Measurements from ENCODE around the gene CRADD. TPM values are rescaled to one million over a fixed set of nuclear protein-coding genes. Genes with fewer than 3 reads are reported as not detected.

The CRADD gene
- total RNA-seq, 1 donor, result 12.5 TPM

- H3K4me3 ChIP-seq (ENCODE audit: low read depth, low read length), result no peak overlapping the region
- DNase-seq (ENCODE audit: low read depth), result no peak
- TF ChIP-seq CTCF (IDR thresholded peaks at IDR 0.05; ENCODE audit: insufficient read depth, low read depth, low read length), result no peak
Measured at GRCh38 chr12:93766371-93766770, 89.2 kb downstream of the CRADD start.

DNA sequence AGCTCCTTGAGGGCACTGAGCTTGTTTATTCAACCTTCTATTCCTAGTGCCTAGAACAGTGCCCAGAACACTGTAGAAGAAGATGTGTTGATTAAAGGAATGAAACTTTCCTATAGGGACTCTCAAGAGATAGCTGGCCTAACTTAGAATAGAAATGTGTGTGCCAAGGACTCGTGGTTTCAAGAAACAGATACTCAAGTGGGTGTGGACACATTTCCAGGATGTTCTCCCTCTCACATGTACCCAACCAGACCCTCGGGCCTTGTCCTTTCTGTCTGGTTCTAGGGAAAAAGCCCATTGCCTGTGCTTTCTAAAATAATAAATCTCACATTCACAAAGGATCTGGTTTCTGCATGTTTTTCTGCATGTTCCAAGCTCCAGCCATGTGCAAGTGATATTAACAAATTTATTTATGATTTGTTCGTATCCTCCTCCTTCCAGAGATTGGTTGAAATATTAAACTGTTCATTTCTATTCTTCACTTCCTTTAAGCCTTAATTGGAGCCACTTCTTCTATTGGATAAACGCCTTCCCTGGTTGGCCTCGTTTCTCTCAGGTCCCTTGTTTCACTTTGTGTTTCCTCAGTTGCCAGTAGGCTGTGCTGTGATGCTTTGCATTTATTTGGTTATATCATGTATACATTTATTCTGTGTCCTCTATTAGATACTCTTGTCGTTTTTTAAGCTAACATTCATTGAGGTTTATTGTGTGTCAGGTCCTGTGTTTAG lies 89.8 kb downstream of the CRADD start:
- H3K4me3 ChIP-seq (ENCODE audit: low read depth, low read length), result no peak overlapping the region
- peak; percentile 78 for DNase-seq (ENCODE audit: low read depth)
- peak; percentile 73 for TF ChIP-seq CTCF (IDR thresholded peaks at IDR 0.05; ENCODE audit: insufficient read depth, low read depth, low read length)

GRCh38 chr12:93767524-93767863 lies 90.3 kb downstream of the CRADD start:
- TF ChIP-seq CTCF (IDR thresholded peaks at IDR 0.05; ENCODE audit: insufficient read depth, low read depth, low read length), result no peak
- DNase-seq (ENCODE audit: low read depth), result no peak

DNA sequence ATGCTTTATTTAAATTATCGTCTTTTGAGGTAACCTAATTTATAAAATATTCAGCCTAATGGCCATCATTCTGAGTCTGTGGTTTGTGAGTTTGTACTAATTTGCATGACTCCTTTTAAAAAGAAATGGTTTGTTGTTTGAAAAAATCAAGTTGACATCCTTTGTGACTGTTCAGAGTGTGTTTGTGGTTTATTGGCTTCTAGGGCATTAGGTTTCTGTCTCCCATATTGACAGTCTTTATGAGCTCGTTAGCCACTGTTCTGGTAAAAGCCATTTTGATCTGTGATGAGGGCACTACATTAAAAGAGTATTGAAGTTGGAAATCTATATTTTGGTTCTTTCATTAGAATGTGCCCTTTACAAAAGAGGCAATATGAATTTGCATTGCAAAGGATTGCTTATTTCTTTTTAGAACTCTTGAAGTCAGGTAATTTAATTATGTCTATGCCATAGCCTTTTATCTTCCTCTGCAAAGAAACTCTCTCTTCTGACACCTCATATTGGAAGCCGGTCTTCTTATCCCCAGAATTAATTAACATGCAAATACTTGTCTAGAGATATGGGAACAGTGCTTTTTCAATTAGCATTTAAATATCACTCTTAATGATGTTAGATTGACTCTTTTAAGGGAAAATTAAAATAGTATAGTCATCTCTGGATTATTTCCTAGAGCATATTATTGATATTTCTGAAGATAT lies 95.0 kb downstream of the CRADD start:
- no peak overlapping the region for H3K4me3 ChIP-seq (ENCODE audit: low read depth, low read length)
- TF ChIP-seq CTCF (IDR thresholded peaks at IDR 0.05; ENCODE audit: insufficient read depth, low read depth, low read length), result no peak
- no peak for DNase-seq (ENCODE audit: low read depth)

More at GRCh38 chr12:93767524-93767863, 90.3 kb downstream of the CRADD start:
- no peak overlapping the region for H3K4me3 ChIP-seq (ENCODE audit: low read depth, low read length)

DNA sequence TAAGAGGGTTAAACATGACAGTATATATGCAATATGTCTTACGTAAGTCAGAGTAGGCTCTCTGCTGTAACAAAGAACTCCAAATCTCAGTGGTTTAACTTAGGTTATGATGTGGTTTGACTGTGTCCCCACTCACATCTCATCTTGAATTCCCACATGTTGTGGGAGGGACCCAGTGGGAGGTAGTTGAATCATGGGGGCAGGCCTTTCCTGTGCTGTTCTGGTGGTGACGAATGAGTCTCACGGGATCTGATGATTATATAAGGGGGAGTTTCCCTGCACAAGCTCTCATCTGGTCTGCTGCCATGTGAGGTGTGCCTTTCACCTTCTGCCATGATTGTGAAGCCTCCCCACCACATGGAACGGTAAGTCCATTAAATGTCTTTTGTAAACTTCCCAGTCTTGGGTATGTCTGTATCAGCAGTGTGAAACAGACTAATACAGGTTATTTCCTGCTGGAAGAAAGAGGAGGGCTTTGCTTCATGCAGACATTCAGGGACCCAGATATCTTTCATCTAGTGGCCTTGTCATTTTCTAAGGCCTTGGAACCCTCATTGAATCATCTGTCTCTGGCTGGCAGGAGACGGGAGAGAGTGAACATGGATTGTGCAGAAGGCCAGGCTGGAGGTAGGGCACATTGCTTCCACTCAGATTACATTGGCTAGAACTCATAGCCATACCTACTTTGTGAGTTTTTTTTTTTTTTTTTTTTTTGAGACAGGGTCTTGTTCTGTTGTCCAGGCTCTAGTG lies 96.1 kb downstream of the CRADD start:
- H3K4me3 ChIP-seq (ENCODE audit: low read depth, low read length), result no peak overlapping the region
- TF ChIP-seq CTCF (IDR thresholded peaks at IDR 0.05; ENCODE audit: insufficient read depth, low read depth, low read length), result no peak
- DNase-seq (ENCODE audit: low read depth), result peak; percentile 76

DNA sequence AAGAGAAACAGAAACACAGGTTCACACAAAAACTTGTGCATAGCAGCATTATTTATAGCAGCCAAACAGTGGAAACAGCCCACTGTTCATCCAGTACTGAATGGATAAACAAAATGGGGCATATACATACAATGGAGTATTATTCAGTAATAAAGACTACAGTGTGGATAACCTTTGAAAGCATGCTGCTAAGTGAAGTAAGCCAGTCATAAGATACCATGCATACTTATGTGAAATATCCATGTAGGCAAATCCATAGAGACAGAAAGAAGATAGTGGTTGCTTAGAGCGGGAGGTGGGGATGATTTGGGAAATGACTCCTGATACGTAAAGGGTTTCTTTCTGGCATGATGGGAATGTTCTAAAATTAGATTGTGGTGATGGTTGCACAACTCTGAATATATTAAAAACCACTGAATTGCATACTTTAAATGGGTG lies 99.4 kb downstream of the CRADD start:
- DNase-seq (ENCODE audit: low read depth), result peak; percentile 96
- no peak for TF ChIP-seq CTCF (IDR thresholded peaks at IDR 0.05; ENCODE audit: insufficient read depth, low read depth, low read length)
- no peak overlapping the region for H3K4me3 ChIP-seq (ENCODE audit: low read depth, low read length)
